ENCODE data around the gene FA2H. TPM values are rescaled to one million over a fixed set of nuclear protein-coding genes. Genes with fewer than 3 reads are reported as not detected.

FA2H gene
- total and polyA plus RNA-seq, 10 of the 15 experiments (the other 5 are each of a cell fraction or from before 2014, with no cell fraction given): 0.05 to 0.73 (median 0.51) TPM; not detected in 3

DNA sequence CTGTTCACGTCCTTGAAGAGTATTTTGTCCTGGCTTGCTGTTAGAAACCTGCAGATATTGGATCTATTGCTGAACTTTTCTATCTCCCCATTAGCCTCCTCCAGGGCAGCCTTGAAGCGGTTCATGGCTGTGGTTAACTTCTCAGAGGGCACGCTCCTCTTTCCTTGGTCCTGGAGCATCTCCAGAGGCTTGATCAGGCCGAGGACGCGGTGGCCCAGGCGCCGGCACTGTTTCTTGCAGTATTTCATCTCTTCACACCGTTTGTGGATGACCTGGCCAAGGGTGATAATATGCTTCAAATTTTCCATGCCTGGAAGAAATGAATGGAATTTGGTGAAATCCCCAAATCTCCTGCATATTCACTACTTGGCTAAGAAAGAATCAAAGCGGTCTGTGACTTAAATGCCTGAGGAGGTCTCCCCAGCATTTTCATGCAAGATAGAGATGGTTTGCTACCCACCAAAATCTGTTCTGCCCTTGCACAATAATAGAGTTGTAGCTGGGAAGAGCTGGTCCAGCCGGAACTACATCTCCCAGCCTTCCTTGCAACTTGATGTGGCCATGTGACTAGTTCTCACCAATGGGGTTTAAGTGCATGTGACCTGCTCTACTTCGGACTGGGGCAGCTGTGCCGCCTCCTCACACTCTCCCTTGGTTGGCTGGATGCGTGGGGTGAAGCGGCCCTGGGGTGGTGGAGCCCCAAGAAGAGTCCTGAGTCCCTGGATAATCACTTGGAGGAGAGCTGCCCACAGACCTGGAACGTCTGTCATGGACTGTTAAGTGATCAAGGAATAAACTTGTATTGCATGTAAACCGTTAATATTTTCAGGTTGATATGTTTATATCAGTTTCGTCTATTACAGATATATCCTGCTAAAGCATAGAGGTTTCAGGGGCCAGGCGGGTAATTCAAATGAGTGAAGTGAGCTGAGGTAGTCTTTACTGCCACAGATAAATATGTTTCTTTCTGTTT is 78.9 kb downstream of the FA2H start:
- 0 out of 4 replicates have a peak, but pooled peaks cover 0 to 4% of the 10 kb centered on the region in 2 experiments for H3K36me3 ChIP-seq (ENCODE audit: control insufficient read depth in 2 of 2, insufficient read depth in 2 of 2, low read length in 1 of 2)
- ChIA-PET RAD21 (ENCODE audit: unreplicated experiment) (no interaction called here), POLR2A (interaction anchor here (0.6 to 1.5 kb wide), 2 partner anchors 29 to 794 kb away, joined by 3 to 9 read pairs; partner anchors contain the start of gene RFWD3), SMC1A (ENCODE audit: uncharacterized antibody, unreplicated experiment) (interaction anchor here (0.8 to 2.0 kb wide), 6 partner anchors 29 to 294 kb away, joined by 3 to 7 read pairs (median 4); partner anchors contain the start of genes RFWD3 and WDR59), CTCF (interaction anchor here (0.7 to 1.2 kb wide), 4 partner anchors 14 to 167 kb away, joined by 3 to 7 read pairs (median 4); no protein-coding TSS in a partner anchor)
- WGBS (ENCODE audit: insufficient coverage, insufficient replicate concordance, low lambda C conversion rate, missing lambda C conversion rate): 54% methylated on average over 19 of the region's 19 CpGs
- intact Hi-C loops (cut with micrococcal nuclease; ENCODE audit: unreplicated experiment) (no loop called here), in situ Hi-C loops (cut with MboI) (no loop called here)
- peaks cover 11% of the 10 kb centered on the region for H3K79me2 ChIP-seq (ENCODE audit: control insufficient read depth, insufficient read depth, low read length)
- H4K20me1 ChIP-seq (ENCODE audit: control insufficient read depth, insufficient read depth): no peaks in the 10 kb centered on the region
- no TSS peak for BruUV-seq (replicated peaks)
- peak overlapping the region; percentile 33; the same call in 1 of the 2 replicates for H3K4me3 ChIP-seq
- H3K9ac ChIP-seq (ENCODE audit: control insufficient read depth, insufficient read depth, low read length): no peak overlapping the region
- no peaks in the 10 kb centered on the region for H3K27me3 ChIP-seq (replicated peaks in 1 of 2; ENCODE audit: control insufficient read depth in 2 of 2, insufficient read depth in 2 of 2, low read length in 1 of 2)
- DNase-seq (ENCODE audit: low read depth, low spot score) (peak; percentile 72), ATAC-seq (peak; percentile 85), FAIRE-seq (peak; percentile 88)
- no peaks in the 10 kb centered on the region for H3K9me3 ChIP-seq (replicated peaks; ENCODE audit: control insufficient read depth, insufficient read depth, low read length)
- no peak overlapping the region for H3K4me2 ChIP-seq (ENCODE audit: control insufficient read depth, insufficient read depth)
- H3K4me1 ChIP-seq (ENCODE audit: control insufficient read depth, insufficient read depth, low read length): peaks cover 2% of the 10 kb centered on the region; the same call in 1 of the 2 replicates
- H2AFZ ChIP-seq (ENCODE audit: control insufficient read depth, low read depth, low read length): peak overlapping the region; percentile 33
- no peak overlapping the region for H3K27ac ChIP-seq (ENCODE audit: control insufficient read depth, insufficient read depth)
- TF ChIP-seq MAX (IDR thresholded peaks at IDR 0.05; ENCODE audit: low read depth, low read length): peak; percentile 89
- 0 out of 2 replicates have a peak, but pooled peaks have one; percentile 56 for TF ChIP-seq MLLT1 (IDR thresholded peaks at IDR 0.05)
- peak; percentile 55; the same call in 1 of the 2 replicates for TF ChIP-seq CHD2 (IDR thresholded peaks at IDR 0.05; ENCODE audit: borderline replicate concordance, low read depth, low read length)
- TF ChIP-seq YY1 (IDR thresholded peaks at IDR 0.05; ENCODE audit: low read depth, low read length): peak; percentile 26; the same call in 1 of the 2 replicates
- peak; percentile 45; the same call in 1 of the 2 replicates for TF ChIP-seq SREBF1 (IDR thresholded peaks at IDR 0.05; ENCODE audit: low read length)
- TF ChIP-seq LARP7 (IDR thresholded peaks at IDR 0.05): no peak; the same call in 1 of the 2 replicates
- TF ChIP-seq FOS (IDR thresholded peaks at IDR 0.05; ENCODE audit: borderline replicate concordance, extremely low read depth, insufficient read length): peak; percentile 81
- TF ChIP-seq HCFC1 (IDR thresholded peaks at IDR 0.05; ENCODE audit: low read length): peak; percentile 92
- TF ChIP-seq, protein P1, sequence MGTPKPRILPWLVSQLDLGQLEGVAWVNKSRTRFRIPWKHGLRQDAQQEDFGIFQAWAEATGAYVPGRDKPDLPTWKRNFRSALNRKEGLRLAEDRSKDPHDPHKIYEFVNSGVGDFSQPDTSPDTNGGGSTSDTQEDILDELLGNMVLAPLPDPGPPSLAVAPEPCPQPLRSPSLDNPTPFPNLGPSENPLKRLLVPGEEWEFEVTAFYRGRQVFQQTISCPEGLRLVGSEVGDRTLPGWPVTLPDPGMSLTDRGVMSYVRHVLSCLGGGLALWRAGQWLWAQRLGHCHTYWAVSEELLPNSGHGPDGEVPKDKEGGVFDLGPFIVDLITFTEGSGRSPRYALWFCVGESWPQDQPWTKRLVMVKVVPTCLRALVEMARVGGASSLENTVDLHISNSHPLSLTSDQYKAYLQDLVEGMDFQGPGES (IDR thresholded peaks at IDR 0.05): peak; percentile 74
- TF ChIP-seq IKZF1 (conservative IDR thresholded peaks at IDR 0.05): peak; percentile 71
- TF ChIP-seq SIX5 (IDR thresholded peaks at IDR 0.05; ENCODE audit: low read depth, low read length, severe bottlenecking): peak; percentile 93
- peak; percentile 77 for TF ChIP-seq CREM (IDR thresholded peaks at IDR 0.05; ENCODE audit: low read depth)
- peak; percentile 100 for TF ChIP-seq NFYB (IDR thresholded peaks at IDR 0.05; ENCODE audit: insufficient read depth, low read depth, low read length)
- TF ChIP-seq POU2F2 (IDR thresholded peaks at IDR 0.05; ENCODE audit: borderline replicate concordance, low read depth, low read length): peak; percentile 65; the same call in 1 of the 3 replicates
- no peak for TF ChIP-seq ZSCAN29 (IDR thresholded peaks at IDR 0.05)
- peak; percentile 35; the same call in 1 of the 2 replicates for TF ChIP-seq POLR2AphosphoS5 (IDR thresholded peaks at IDR 0.05; ENCODE audit: low read length)
- peak; percentile 41 to 74; a peak in 2 of 4 replicates for TF ChIP-seq BHLHE40 (IDR thresholded peaks at IDR 0.05; ENCODE audit: borderline replicate concordance in 1 of 2, low read depth in 2 of 2, low read length in 1 of 2)
- no peak for TF ChIP-seq PAX5 (IDR thresholded peaks at IDR 0.05; ENCODE audit: borderline replicate concordance, low read depth, low read length)
- TF ChIP-seq SP1 (IDR thresholded peaks at IDR 0.05; ENCODE audit: low read depth, low read length): peak; percentile 80
- peak; percentile 98 for TF ChIP-seq USF2 (IDR thresholded peaks at IDR 0.05; ENCODE audit: borderline replicate concordance, low read depth, low read length)
